Skeletal muscle satellite cell (primary cell): ENCODE data around the gene PPP4R1.
A peak's percentile ranks its signal among the peaks of the same experiment; 100 is the strongest.

ENCODE experiments used
- H3K27me3 ChIP-seq: 2 replicates; pipeline ENCODE4 v1.7.0; 2013; ENCODE audit warnings: low read length; ENCODE audit not compliant: control insufficient read depth, insufficient read depth
- H3K36me3 ChIP-seq: 2 replicates; pipeline ENCODE4 v1.7.0; 2013; ENCODE audit warnings: mild to moderate bottlenecking, control low read depth, low read length; ENCODE audit not compliant: insufficient read depth
- H3K4me1 ChIP-seq: 2 replicates; pipeline ENCODE4 v1.7.0; 2013; ENCODE audit warnings: low read length; ENCODE audit not compliant: control insufficient read depth, insufficient read depth
- H3K4me2 ChIP-seq: 2 replicates; pipeline ENCODE4 v1.7.0; 2013; ENCODE audit warnings: mild to moderate bottlenecking, low read length
- H3K4me3 ChIP-seq: 2 replicates; pipeline ENCODE4 v1.7.0; 2013; ENCODE audit warnings: low read length
- H3K9ac ChIP-seq: 2 replicates; pipeline ENCODE4 v1.7.0; 2013; ENCODE audit warnings: mild to moderate bottlenecking, low read depth, low read length, moderate library complexity
- H3K9me3 ChIP-seq: replicated peaks from 2 replicates; pipeline ENCODE4 v1.7.0; 2013; ENCODE audit warnings: mild to moderate bottlenecking, control low read depth, low read length

Gene PPP4R1

DNA sequence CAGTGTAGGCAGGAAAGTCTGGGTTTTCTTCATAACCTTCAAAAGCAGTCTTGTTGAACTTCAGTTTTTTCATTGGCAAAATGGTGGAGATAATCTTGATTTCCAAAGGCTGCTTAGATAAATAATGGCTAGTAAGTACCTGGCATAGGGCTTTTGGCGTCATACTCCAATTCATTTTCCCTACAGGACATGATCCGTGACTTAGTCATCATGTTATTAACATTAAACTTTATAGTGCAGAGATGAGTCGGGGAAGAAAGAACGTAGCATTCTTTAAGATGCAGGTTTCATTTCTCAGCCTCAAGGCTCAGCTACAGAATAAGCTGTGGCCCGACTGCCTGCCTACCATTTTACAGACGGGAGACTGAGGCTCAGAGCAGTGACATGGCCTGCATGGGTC lies 75.1 kb downstream of the PPP4R1 start:
- Histone ChIP-seq H3K27me3 (no peaks in the 10 kb centered on the region), H3K4me1 (peaks cover 30% of the 10 kb centered on the region), H3K4me3 (peak overlapping the region; percentile 43), H3K4me2 (peak overlapping the region; percentile 72), H3K36me3 (peaks cover 18% of the 10 kb centered on the region), H3K9ac (peak overlapping the region; percentile 61), H3K9me3 (no peaks in the 10 kb centered on the region)

DNA sequence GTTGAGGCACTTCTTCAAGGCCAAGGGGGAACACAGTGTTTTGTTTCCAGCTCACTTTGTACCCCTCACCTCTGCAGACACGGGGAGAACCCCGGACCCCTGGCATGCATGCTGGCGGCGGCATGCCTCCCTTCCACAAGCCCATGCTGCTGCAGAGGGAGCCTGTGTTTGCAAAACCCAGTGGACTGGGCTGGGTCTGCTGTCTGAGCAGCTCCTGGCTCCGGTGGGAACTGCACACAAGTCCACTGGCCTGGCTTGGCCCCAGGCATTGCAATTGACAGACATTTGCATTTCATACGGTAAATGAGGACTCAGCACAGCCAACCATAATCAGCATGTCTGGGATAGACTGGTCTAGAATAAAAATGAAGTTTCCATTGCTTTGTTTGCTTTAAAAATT lies 76.7 kb downstream of the PPP4R1 start:
- Histone ChIP-seq H3K9ac (no peak overlapping the region), H3K36me3 (peaks cover 30% of the 10 kb centered on the region), H3K9me3 (no peaks in the 10 kb centered on the region), H3K27me3 (no peaks in the 10 kb centered on the region), H3K4me2 (no peak overlapping the region), H3K4me3 (no peak overlapping the region), H3K4me1 (peaks cover 30% of the 10 kb centered on the region)

DNA sequence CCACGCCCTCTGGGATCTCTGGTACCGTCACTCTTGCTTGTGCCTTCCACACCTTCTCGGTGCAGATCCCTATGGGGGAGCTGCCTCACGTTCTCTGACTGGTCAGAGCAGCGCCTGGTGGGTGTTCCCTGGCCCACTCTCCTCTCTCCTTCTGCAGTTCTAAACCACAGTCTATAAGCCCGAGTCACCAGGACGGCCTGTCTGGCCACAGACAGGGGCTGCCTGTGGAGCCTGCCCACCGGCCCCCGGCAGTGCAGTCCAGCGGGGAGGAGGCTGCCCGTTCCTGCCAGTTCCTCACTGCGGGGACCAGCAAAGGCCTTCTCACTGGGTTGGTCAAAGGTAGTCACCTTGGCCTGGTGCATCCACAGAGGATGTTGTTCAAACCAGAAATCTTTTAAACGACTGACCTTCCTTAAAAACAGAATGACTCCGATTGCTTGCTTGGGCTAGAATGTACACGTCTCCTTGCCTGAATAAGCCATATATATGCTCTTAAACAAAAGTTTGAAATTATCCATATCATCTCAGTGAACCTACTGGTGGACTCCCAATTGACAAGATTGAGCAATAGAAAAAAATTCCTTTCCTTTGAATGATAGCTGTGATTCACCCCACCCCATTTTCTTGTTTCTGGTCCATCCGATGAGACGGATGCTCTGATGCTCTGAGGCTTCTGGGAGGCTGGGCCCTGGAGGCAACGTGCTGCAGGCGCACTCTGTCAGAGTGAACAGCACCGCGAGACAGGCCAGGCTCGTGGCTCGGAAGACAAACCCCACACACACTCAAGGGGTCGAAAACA lies 77.8 kb downstream of the PPP4R1 start:
- Histone ChIP-seq H3K4me2 (no peak overlapping the region), H3K9me3 (no peaks in the 10 kb centered on the region), H3K27me3 (no peaks in the 10 kb centered on the region), H3K9ac (no peak overlapping the region), H3K4me3 (no peak overlapping the region), H3K4me1 (peaks cover 30% of the 10 kb centered on the region), H3K36me3 (peaks cover 35% of the 10 kb centered on the region)

DNA sequence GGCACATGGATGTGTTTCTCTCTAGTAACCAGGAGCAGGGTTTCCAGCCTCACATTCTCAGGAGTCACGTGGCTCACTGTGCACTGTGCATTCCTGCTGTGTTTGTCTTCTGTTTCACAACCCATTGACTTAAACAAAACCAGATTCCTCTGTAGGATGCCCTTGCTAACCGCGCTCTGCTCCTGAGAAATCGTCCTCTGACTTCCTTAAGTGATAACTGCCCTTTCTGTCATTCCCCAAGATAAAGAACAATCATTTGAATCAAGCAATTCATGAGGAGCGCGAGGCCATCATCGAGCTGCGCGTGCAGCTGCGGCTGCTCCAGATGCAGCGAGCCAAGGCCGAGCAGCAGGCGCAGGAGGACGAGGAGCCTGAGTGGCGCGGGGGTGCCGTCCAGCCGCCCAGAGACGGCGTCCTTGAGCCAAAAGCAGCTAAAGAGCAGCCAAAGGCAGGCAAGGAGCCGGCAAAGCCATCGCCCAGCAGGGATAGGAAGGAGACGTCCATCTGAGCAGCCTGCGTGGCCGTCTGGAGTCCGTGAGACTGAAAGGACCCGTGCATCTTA lies 78.8 kb downstream of the PPP4R1 start:
- Histone ChIP-seq H3K36me3 (peaks cover 35% of the 10 kb centered on the region), H3K4me3 (no peak overlapping the region), H3K4me2 (no peak overlapping the region), H3K9ac (no peak overlapping the region), H3K9me3 (no peaks in the 10 kb centered on the region), H3K4me1 (peaks cover 30% of the 10 kb centered on the region), H3K27me3 (no peaks in the 10 kb centered on the region)

DNA sequence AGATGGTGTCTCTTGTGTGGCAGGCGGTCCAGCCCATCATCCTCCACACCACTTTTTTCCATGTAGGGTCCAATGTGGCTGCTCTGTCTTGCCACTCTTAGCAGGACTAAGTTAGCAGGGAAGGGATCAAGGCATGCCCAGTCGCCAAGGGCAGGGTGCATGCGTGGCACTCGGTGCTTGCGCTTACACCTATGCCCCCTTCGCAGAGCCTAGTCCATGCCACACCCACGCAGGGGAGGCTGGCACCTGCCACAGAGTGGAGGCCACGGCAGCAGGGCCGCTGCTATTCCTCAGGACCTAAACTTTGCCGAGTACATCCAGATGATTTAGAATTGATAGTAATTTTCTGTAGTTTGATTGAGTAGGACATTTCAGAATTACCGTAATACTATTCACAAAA lies 79.5 kb downstream of the PPP4R1 start:
- Histone ChIP-seq H3K4me1 (peaks cover 24% of the 10 kb centered on the region), H3K4me3 (no peak overlapping the region), H3K4me2 (no peak overlapping the region), H3K9me3 (no peaks in the 10 kb centered on the region), H3K9ac (no peak overlapping the region), H3K27me3 (no peaks in the 10 kb centered on the region), H3K36me3 (peaks cover 41% of the 10 kb centered on the region)

DNA sequence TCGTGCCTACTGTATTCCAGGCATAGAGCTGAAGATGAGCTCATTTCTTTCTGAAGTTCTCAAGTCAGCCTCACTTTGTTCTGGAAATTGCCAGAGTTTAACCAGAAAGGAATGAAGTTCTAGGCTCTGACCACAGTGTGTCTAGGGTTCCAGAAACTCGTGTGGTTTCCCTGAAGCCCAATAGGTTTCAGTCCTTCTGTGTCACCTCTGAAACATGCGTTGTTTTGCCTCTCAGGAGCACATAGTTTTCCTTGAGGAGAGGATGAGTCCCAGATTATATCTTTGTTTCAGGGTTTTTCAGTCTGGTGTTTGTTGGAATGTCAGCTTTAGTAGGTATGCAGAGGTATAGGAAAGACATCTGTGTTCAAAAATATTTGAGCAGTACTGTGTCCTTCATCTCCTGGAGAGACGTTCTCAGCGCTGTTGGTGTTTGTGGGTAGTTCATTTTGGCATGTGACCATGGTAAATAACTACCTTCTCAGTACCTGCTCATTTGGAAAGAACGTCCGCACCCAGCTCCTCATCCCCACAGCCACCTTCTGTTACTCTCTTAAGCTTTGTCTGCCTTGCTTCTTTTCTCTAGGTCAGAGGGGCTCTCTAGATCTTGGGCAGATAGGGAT lies 82.5 kb downstream of the PPP4R1 start:
- no peak overlapping the region for H3K9ac ChIP-seq
- H3K27me3 ChIP-seq = no peaks in the 10 kb centered on the region
- peaks cover 54% of the 10 kb centered on the region for H3K36me3 ChIP-seq
- H3K4me2 ChIP-seq = no peak overlapping the region
- peaks cover 11% of the 10 kb centered on the region for H3K4me1 ChIP-seq
- H3K9me3 ChIP-seq = no peaks in the 10 kb centered on the region
- H3K4me3 ChIP-seq = no peak overlapping the region

DNA sequence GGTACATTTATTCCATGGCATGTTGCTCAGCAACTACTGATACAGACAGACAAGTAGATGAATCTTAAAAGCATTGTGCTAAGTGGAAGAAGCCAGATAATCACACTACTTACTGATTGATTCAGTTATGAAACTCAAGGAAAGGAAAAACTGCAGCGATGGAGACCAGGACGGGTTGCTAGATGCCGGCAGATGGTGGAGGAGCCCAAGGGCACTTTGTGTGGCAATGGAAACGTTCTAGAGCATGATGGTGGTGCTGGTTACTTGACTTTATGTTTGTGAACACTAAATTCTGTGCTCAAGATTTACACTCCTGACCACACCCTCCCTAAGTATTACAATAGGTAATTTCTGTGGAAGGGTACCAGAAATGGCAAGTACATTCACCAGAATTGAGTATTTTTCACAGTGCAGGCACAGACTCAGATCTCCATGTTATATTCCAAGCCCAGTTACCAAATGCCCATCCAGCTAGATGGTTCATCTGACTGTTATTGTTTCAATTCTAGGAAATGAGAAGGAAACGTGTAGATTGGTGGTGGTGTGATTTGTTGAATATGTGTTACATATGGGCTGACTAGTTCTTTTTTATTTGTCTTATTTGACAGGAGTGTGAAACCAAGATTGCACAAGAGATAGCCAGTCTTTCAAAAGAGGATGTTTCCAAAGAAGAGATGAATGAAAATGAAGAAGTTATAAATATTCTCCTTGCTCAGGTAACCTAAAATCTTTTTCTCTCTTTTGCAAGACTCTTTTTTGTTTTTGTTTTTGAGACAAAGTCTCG lies 83.9 kb downstream of the PPP4R1 start:
- Histone ChIP-seq H3K27me3 (no peaks in the 10 kb centered on the region), H3K4me2 (no peak overlapping the region), H3K9ac (no peak overlapping the region), H3K4me1 (peaks cover under 1% of the 10 kb centered on the region), H3K4me3 (no peak overlapping the region), H3K9me3 (no peaks in the 10 kb centered on the region), H3K36me3 (peaks cover 43% of the 10 kb centered on the region)

DNA sequence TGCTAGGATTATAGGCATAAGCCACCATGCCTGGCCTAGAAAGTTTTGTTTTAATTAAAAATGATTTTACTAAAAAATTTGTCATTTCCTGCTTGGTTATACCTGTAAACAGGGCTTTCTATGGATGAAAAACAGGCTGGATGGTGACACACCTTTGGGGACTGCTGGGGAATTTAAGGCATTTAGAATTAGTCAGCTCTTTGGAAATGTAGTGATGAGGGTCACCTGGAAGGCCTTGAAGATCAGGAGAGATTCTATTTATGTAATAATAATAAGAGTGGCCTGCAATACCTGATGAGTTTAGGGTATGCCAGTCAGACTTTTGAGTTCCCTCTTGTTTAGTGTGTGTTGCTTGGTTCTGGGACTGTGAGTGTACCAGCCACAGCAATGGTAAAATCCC lies 87.9 kb downstream of the PPP4R1 start:
- Histone ChIP-seq H3K9ac (no peak overlapping the region), H3K27me3 (no peaks in the 10 kb centered on the region), H3K4me2 (no peak overlapping the region), H3K4me3 (no peak overlapping the region), H3K9me3 (no peaks in the 10 kb centered on the region), H3K4me1 (no peaks in the 10 kb centered on the region), H3K36me3 (peaks cover 39% of the 10 kb centered on the region)

DNA sequence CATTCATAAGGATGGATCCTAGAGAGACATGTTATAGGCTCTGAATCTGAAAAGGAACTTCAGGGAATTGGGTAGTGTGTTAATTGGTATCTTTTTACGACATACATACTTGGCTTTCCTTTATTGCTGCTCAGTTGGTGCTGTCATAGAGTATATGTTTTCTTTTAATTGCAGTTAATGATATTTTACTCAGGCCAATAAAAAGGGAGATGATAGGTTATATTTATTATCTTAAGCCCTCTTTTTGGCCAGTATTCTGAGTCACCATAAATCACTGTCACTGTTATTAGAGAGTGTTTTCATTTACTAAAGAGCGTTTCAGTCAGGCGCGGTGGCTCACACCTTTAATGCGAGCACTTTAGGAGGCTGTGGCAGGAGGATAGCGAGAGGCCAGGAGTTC lies 91.4 kb downstream of the PPP4R1 start:
- Histone ChIP-seq H3K36me3 (peaks cover 22% of the 10 kb centered on the region), H3K9me3 (no peaks in the 10 kb centered on the region), H3K9ac (no peak overlapping the region), H3K27me3 (no peaks in the 10 kb centered on the region), H3K4me3 (no peak overlapping the region), H3K4me1 (peaks cover under 1% of the 10 kb centered on the region), H3K4me2 (no peak overlapping the region)

DNA sequence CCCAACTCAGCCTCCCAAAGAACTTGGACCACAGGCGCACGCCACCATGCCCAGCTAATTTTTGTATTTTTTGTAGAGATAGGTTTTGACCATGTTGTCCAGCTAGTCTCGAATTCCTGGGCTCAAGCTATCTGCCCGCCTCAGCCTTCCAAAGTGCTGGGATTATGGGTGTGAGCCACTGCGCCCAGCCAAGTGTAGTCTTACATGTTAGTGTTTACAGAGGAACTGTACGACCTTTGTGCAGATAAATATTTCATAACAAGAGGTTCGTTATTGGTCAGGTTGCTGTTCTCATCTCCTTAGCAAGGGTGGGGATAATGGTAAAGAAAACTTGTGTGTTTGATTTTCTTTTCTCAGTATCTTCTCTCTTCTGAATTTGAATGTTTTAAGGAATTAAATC lies 92.6 kb downstream of the PPP4R1 start:
- H3K27me3 ChIP-seq = no peaks in the 10 kb centered on the region
- H3K9me3 ChIP-seq = no peaks in the 10 kb centered on the region
- no peak overlapping the region for H3K4me3 ChIP-seq
- H3K4me1 ChIP-seq = peaks cover 10% of the 10 kb centered on the region
- peaks cover 16% of the 10 kb centered on the region for H3K36me3 ChIP-seq
- H3K4me2 ChIP-seq = no peak overlapping the region
- no peak overlapping the region for H3K9ac ChIP-seq

DNA sequence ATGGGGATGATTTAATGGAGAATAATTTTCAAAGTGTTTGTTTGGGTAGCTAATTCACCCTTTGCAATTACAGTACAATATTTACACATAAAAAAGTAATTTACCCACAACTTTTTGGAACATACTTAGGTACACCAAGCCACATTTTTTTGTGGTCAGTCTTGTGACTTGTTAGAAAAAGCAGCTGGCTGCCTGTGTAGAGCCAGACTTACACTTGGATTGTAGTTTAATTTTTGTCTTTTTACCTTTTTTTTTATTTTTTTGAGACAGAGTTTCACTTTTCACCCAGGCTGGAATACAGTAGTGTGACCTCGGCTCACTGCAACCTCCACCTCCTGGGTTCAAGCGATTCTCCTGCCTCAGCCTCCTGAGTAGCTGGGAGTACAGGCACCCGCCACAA lies 93.7 kb downstream of the PPP4R1 start:
- Histone ChIP-seq H3K27me3 (no peaks in the 10 kb centered on the region), H3K36me3 (peaks cover 16% of the 10 kb centered on the region), H3K9ac (no peak overlapping the region), H3K9me3 (no peaks in the 10 kb centered on the region), H3K4me2 (no peak overlapping the region), H3K4me1 (peaks cover 12% of the 10 kb centered on the region), H3K4me3 (no peak overlapping the region)
